HG03103 (cell line): Measurements from ENCODE around the gene CX3CL1.

Experiments used
- ATAC-seq: cut with Tn5 transposase; IDR thresholded peaks from one replicate; pipeline ENCODE4 v1.9.1; 2021; ENCODE audit warnings: low read depth; ENCODE audit not compliant: unreplicated experiment

CX3CL1 gene

GRCh38 chr16:57430955-57431354 lies 58.7 kb downstream of the CX3CL1 start:
- no peak for ATAC-seq

GRCh38 chr16:57432505-57432904 lies 60.2 kb downstream of the CX3CL1 start:
- ATAC-seq, result no peak

- ATAC-seq, result no peak
Observed at GRCh38 chr16:57432989-57433388, 60.7 kb downstream of the CX3CL1 start.

GRCh38 chr16:57434003-57434402 lies 61.7 kb downstream of the CX3CL1 start:
- ATAC-seq, result no peak
